Mesenchymal stem cell (in vitro differentiated cells and primary cell): ENCODE data around the gene BIRC6.

Source experiments
- DNase-seq: peaks from one replicate; pipeline ENCODE4 v3.0.0-alpha.2; 2013
- H2AFZ ChIP-seq: one replicate; pipeline ENCODE4 v1.6.1; 2013; ENCODE audit warnings: low read depth, mild to moderate bottlenecking, control low read depth, inconsistent platforms, low read length, moderate library complexity
- H2AK5ac ChIP-seq: 2 replicates; pipeline ENCODE4 v1.6.1; 2013; ENCODE audit warnings: low read length, moderate library complexity, mild to moderate bottlenecking, inconsistent platforms; ENCODE audit not compliant: severe bottlenecking
- H2BK120ac ChIP-seq: one replicate; pipeline ENCODE4 v1.6.1; 2013; ENCODE audit warnings: low read depth, mild to moderate bottlenecking, inconsistent platforms, low read length, moderate library complexity
- H2BK12ac ChIP-seq, 2 experiments: one replicate each; pipeline ENCODE4 v1.6.1; 2013; ENCODE audit warnings: inconsistent platforms in 2 of 2, low read length in 2 of 2, mild to moderate bottlenecking in 2 of 2, moderate library complexity in 2 of 2, control low read depth in 1 of 2
- H2BK15ac ChIP-seq: one replicate; pipeline ENCODE4 v1.6.1; 2013; ENCODE audit warnings: mild to moderate bottlenecking, low read depth, inconsistent platforms; ENCODE audit not compliant: poor library complexity, severe bottlenecking
- H2BK5ac ChIP-seq: 2 replicates; pipeline ENCODE4 v1.6.1; 2013; ENCODE audit warnings: low read depth, mild to moderate bottlenecking, low read length, control low read depth, inconsistent platforms; ENCODE audit not compliant: poor library complexity, severe bottlenecking
- H3K14ac ChIP-seq, 2 experiments: one replicate each; pipeline ENCODE4 v1.6.1; 2013; ENCODE audit warnings: inconsistent platforms in 2 of 2, low read length in 2 of 2, control low read depth in 1 of 2, mild to moderate bottlenecking in 1 of 2, moderate library complexity in 1 of 2
- H3K18ac ChIP-seq, 2 experiments: one replicate each; pipeline ENCODE4 v1.6.1; 2013; ENCODE audit warnings: inconsistent platforms in 2 of 2, low read length in 2 of 2, control low read depth in 1 of 2, low read depth in 1 of 2, mild to moderate bottlenecking in 1 of 2
- H3K23ac ChIP-seq, 2 experiments: one replicate each; pipeline ENCODE4 v1.6.1; 2013; ENCODE audit warnings: inconsistent platforms in 2 of 2, low read length in 2 of 2, mild to moderate bottlenecking in 2 of 2, moderate library complexity in 2 of 2, control low read depth in 1 of 2
- H3K27ac ChIP-seq: 2 replicates; pipeline ENCODE4 v1.5.1; 2013; ENCODE audit warnings: mild to moderate bottlenecking, moderate library complexity, low read length, control low read depth, inconsistent platforms; ENCODE audit not compliant: poor library complexity, severe bottlenecking
- H3K27me3 ChIP-seq, 2 experiments: 2 replicates each; pipeline versions ENCODE4 v1.6.1 to v1.7.0; 2013; ENCODE audit warnings: low read length in 2 of 2, mild to moderate bottlenecking in 2 of 2, moderate library complexity in 2 of 2, control low read depth in 1 of 2, inconsistent platforms in 1 of 2; ENCODE audit not compliant: control insufficient read depth in 1 of 2, insufficient read depth in 1 of 2
- H3K36me3 ChIP-seq, 2 experiments: 2 replicates each; pipeline versions ENCODE4 v1.6.1 to v1.7.0; 2013; ENCODE audit warnings: low read length in 2 of 2, control low read depth in 1 of 2, inconsistent platforms in 1 of 2, low read depth in 1 of 2, mild to moderate bottlenecking in 1 of 2; ENCODE audit not compliant: insufficient read depth in 2 of 2, control insufficient read depth in 1 of 2
- H3K4ac ChIP-seq, 2 experiments: one replicate each; pipeline ENCODE4 v1.6.1; 2013; ENCODE audit warnings: inconsistent platforms in 2 of 2, low read length in 2 of 2, mild to moderate bottlenecking in 2 of 2, moderate library complexity in 2 of 2, control low read depth in 1 of 2, low read depth in 1 of 2
- H3K4me1 ChIP-seq: 2 replicates; pipeline ENCODE4 v1.6.1; 2013; ENCODE audit warnings: low read depth, low read length, control low read depth; ENCODE audit not compliant: control insufficient read depth, insufficient read depth
- H3K4me2 ChIP-seq: 2 replicates; pipeline ENCODE4 v1.6.1; 2013; ENCODE audit warnings: low read length, mild to moderate bottlenecking, inconsistent platforms; ENCODE audit not compliant: poor library complexity, severe bottlenecking
- H3K4me3 ChIP-seq, 2 experiments: 2 replicates each; pipeline versions ENCODE4 v1.5.1 to v1.7.0; 2013; ENCODE audit warnings: low read length in 2 of 2, mild to moderate bottlenecking in 2 of 2, control low read depth in 1 of 2, low read depth in 1 of 2; ENCODE audit not compliant: insufficient read depth in 1 of 2
- H3K79me1 ChIP-seq: replicated peaks from 2 replicates; pipeline ENCODE4 v1.6.1; 2013; ENCODE audit warnings: mild to moderate bottlenecking, control low read depth, low read length, inconsistent platforms; ENCODE audit not compliant: poor library complexity, severe bottlenecking
- H3K9ac ChIP-seq: 2 replicates; pipeline ENCODE4 v1.7.0; 2013; ENCODE audit warnings: mild to moderate bottlenecking, low read length, moderate library complexity
- H3K9me3 ChIP-seq: 2 replicates; pipeline ENCODE4 v1.7.0; 2013; ENCODE audit warnings: mild to moderate bottlenecking, low read length; ENCODE audit not compliant: control insufficient read depth
- H4K8ac ChIP-seq: one replicate; pipeline ENCODE4 v1.6.1; 2013; ENCODE audit warnings: inconsistent platforms, mild to moderate bottlenecking, low read length, moderate library complexity
- H4K91ac ChIP-seq: one replicate; pipeline ENCODE4 v1.6.1; 2013; ENCODE audit warnings: mild to moderate bottlenecking, low read length, inconsistent platforms
- WGBS: methylation state at CpG from one replicate; pipeline ENCODE4 v1.1.7; 2013; ENCODE audit warnings: mixed read lengths; 5-methylcytosine and 5-hydroxymethylcytosine counted together

Gene BIRC6

GRCh38 chr2:32564417-32565035 is 207.7 kb downstream of the BIRC6 start:
- no CpG with 5 or more reads among the region's 2 CpGs for WGBS
- Histone ChIP-seq H4K8ac (no peak overlapping the region), H3K14ac (no peak overlapping the region), H2BK120ac (no peak overlapping the region), H3K4me2 (no peak overlapping the region), H3K36me3 (peaks cover 38 to 51% of the 10 kb centered on the region in 2 experiments), H3K4me3 (no peak overlapping the region), H2BK15ac (no peak overlapping the region), H3K9ac (no peak overlapping the region), H3K9me3 (peaks cover 13% of the 10 kb centered on the region), H3K4ac (no peak overlapping the region), H2AK5ac (no peak overlapping the region), H2BK5ac (no peak overlapping the region), H3K79me1 (peaks cover 16% of the 10 kb centered on the region), H3K4me1 (no peaks in the 10 kb centered on the region), H3K27me3 (no peaks in the 10 kb centered on the region), H3K27ac (no peak overlapping the region), H2BK12ac (no peak overlapping the region), H2AFZ (no peak overlapping the region), H4K91ac (no peak overlapping the region), H3K18ac (no peak overlapping the region), H3K23ac (no peak overlapping the region)
- no peak for DNase-seq

- Histone ChIP-seq H2AFZ (no peak overlapping the region), H3K27me3 (no peaks in the 10 kb centered on the region), H2BK15ac (no peak overlapping the region), H4K91ac (no peak overlapping the region), H3K27ac (no peak overlapping the region), H2AK5ac (no peak overlapping the region), H2BK5ac (no peak overlapping the region), H3K23ac (no peak overlapping the region), H3K4me3 (peak overlapping the region in 1 of 2 experiments; percentile 0), H3K18ac (no peak overlapping the region), H2BK12ac (no peak overlapping the region), H3K79me1 (peaks cover 18% of the 10 kb centered on the region), H3K4ac (no peak overlapping the region), H3K4me2 (no peak overlapping the region), H3K36me3 (peaks cover 36 to 61% of the 10 kb centered on the region in 2 experiments), H3K14ac (no peak overlapping the region), H3K9me3 (peaks cover 13% of the 10 kb centered on the region), H3K4me1 (no peaks in the 10 kb centered on the region), H4K8ac (no peak overlapping the region), H2BK120ac (no peak overlapping the region), H3K9ac (no peak overlapping the region)
- WGBS, result 100% methylated on average over 1 of the region's 1 CpG
- DNase-seq, result no peak
These were observed 209.1 kb downstream of the BIRC6 start for GRCh38 chr2:32565902-32566301.

- H2BK120ac ChIP-seq, result no peak overlapping the region
- no peak overlapping the region for H3K14ac ChIP-seq
- H3K4me2 ChIP-seq, result no peak overlapping the region
- H3K27ac ChIP-seq, result no peak overlapping the region
- peaks cover 20% of the 10 kb centered on the region for H3K79me1 ChIP-seq
- H3K4me3 ChIP-seq, result no peak overlapping the region
- no peaks in the 10 kb centered on the region for H3K27me3 ChIP-seq
- no peak overlapping the region for H3K23ac ChIP-seq
- no peak for DNase-seq
- H3K9me3 ChIP-seq, result no peaks in the 10 kb centered on the region
- peaks cover 3% of the 10 kb centered on the region for H3K4me1 ChIP-seq
- no peak overlapping the region for H3K4ac ChIP-seq
- H2BK15ac ChIP-seq, result no peak overlapping the region
- no peak overlapping the region for H2AK5ac ChIP-seq
- H2BK12ac ChIP-seq, result no peak overlapping the region
- no peak overlapping the region for H3K18ac ChIP-seq
- H2BK5ac ChIP-seq, result no peak overlapping the region
- no peak overlapping the region for H2AFZ ChIP-seq
- H4K91ac ChIP-seq, result no peak overlapping the region
- no peak overlapping the region for H4K8ac ChIP-seq
- H3K9ac ChIP-seq, result no peak overlapping the region
- 95% methylated on average over 3 of the region's 3 CpGs for WGBS
- peaks cover 29 to 48% of the 10 kb centered on the region in 2 experiments for H3K36me3 ChIP-seq
These were observed 215.2 kb downstream of the BIRC6 start for GRCh38 chr2:32572030-32572429.

DNA sequence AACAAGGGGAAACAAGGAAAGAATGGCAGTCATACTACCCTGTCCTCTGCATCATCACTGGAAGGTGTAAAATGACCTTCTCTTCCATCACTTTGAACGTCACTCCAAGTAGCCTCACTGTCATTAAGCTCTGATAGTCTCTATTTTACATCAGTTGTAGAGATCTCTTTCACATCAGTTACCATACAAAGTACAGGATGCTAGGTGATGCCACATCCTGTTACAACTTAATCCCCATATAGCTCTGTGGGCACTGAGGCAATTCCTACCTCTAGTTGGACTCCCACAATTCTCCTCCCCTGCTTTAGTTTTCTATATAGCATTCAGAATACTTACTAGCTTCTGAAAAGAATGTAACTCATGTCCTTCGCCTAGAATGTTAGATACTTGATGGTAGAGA is 215.9 kb downstream of the BIRC6 start:
- H4K8ac ChIP-seq, result no peak overlapping the region
- H3K9me3 ChIP-seq, result no peaks in the 10 kb centered on the region
- peaks cover 17% of the 10 kb centered on the region for H3K79me1 ChIP-seq
- no peak overlapping the region for H3K9ac ChIP-seq
- no peak overlapping the region for H2BK12ac ChIP-seq
- no peak overlapping the region for H3K23ac ChIP-seq
- H3K36me3 ChIP-seq, result peaks cover 29 to 46% of the 10 kb centered on the region in 2 experiments
- no peak overlapping the region for H2AK5ac ChIP-seq
- H3K18ac ChIP-seq, result no peak overlapping the region
- no peak overlapping the region for H2BK120ac ChIP-seq
- no peak overlapping the region for H2AFZ ChIP-seq
- H3K4ac ChIP-seq, result no peak overlapping the region
- H3K27ac ChIP-seq, result no peak overlapping the region
- no peaks in the 10 kb centered on the region for H3K27me3 ChIP-seq
- H3K14ac ChIP-seq, result no peak overlapping the region
- H2BK5ac ChIP-seq, result no peak overlapping the region
- H3K4me2 ChIP-seq, result no peak overlapping the region
- DNase-seq, result no peak
- H3K4me3 ChIP-seq, result no peak overlapping the region
- H3K4me1 ChIP-seq, result peaks cover 3% of the 10 kb centered on the region
- no peak overlapping the region for H2BK15ac ChIP-seq
- no peak overlapping the region for H4K91ac ChIP-seq
- WGBS, result 97% methylated on average over 1 of the region's 2 CpGs
